ENCODE results near the gene PNKP. TPM values are rescaled to one million over a fixed set of nuclear protein-coding genes. Genes with fewer than 3 reads are reported as not detected.

Gene PNKP
- total and polyA plus RNA-seq, 9 of the 15 experiments (the other 6 are each of a cell fraction or from before 2014, with no cell fraction given), result 2.8 to 85.4 (median 25.3) TPM

- TF ChIP-seq PURB (CRISPR knock-in tag; IDR thresholded peaks at IDR 0.05; ENCODE audit: low read depth) (no peak), ZNF217 (CRISPR knock-in tag; IDR thresholded peaks at IDR 0.05) (no peak), ELK1 (CRISPR knock-in tag; IDR thresholded peaks at IDR 0.05) (no peak), HLTF (IDR thresholded peaks at IDR 0.05) (no peak), MIER1 (IDR thresholded peaks at IDR 0.05; ENCODE audit: low read depth) (no peak), RBM34 (IDR thresholded peaks at IDR 0.05; ENCODE audit: borderline replicate concordance, insufficient read depth, low read length) (no peak), HMGN3 (IDR thresholded peaks at IDR 0.05; ENCODE audit: borderline replicate concordance, extremely low read depth, insufficient read length, low read depth, low read length) (no peak), EZH2 (IDR thresholded peaks at IDR 0.05; ENCODE audit: borderline replicate concordance, low read depth, low read length) (no peak), ZBTB8A (IDR thresholded peaks at IDR 0.05; ENCODE audit: partially characterized antibody) (no peak), DEAF1 (CRISPR knock-in tag; IDR thresholded peaks at IDR 0.05) (no peak), FOS (IDR thresholded peaks at IDR 0.05; ENCODE audit: extremely low read depth, insufficient read length) (no peak), ARID3B (CRISPR knock-in tag; IDR thresholded peaks at IDR 0.05; ENCODE audit: borderline replicate concordance) (no peak), TBL1XR1 (IDR thresholded peaks at IDR 0.05; ENCODE audit: low read length in 2 of 2) (peak in 1 of 2 experiments; percentile 10; a peak in 1 of 4 replicates), ZNF583 (CRISPR knock-in tag; IDR thresholded peaks at IDR 0.05) (no peak), TEAD4 (IDR thresholded peaks at IDR 0.05; ENCODE audit: low read length) (peak; percentile 37; the same call in 1 of the 2 replicates), TEAD4 (CRISPR knock-in tag; IDR thresholded peaks at IDR 0.05; ENCODE audit: borderline replicate concordance) (no peak), MXI1 (IDR thresholded peaks at IDR 0.05; ENCODE audit: low read depth, low read length) (peak; percentile 73), PRMT5 (CRISPR knock-in tag; IDR thresholded peaks at IDR 0.05) (peak; percentile 69; the same call in 1 of the 2 replicates), YY1 (IDR thresholded peaks at IDR 0.05; ENCODE audit: borderline replicate concordance in 1 of 3, control insufficient read depth in 1 of 3, extremely low read depth in 1 of 3, insufficient read depth in 3 of 3, insufficient read length in 1 of 3, insufficient replicate concordance in 2 of 3, low read depth in 1 of 3, low read length in 2 of 3) (peak; percentile 80 to 93 (median 87)), MTF1 (CRISPR knock-in tag; IDR thresholded peaks at IDR 0.05; ENCODE audit: borderline replicate concordance) (no peak), PREB (CRISPR knock-in tag; IDR thresholded peaks at IDR 0.05) (no peak), KDM5B (IDR thresholded peaks at IDR 0.05; ENCODE audit: insufficient replicate concordance, low read depth, low read length) (peak; percentile 55)
These were observed 9.9 kb upstream of the PNKP start, which contains the start of the genes AKT1S1 and TBC1D17 (continued) for GRCh38 chr19:49877020-49877878.
